HG02610 (cell line): ENCODE results near the gene POLR1B.
A peak's percentile ranks its signal among the peaks of the same experiment; 100 is the strongest.
"Not testable (repeated sequence)": the region's sequence is repeated elsewhere in the genome, so short reads cannot be mapped to it uniquely, and the experiment has no call there.

ENCODE experiments used
- ATAC-seq: cut with Tn5 transposase; IDR thresholded peaks from one replicate; pipeline ENCODE4 v1.9.1; 2021; ENCODE audit warnings: mild to moderate bottlenecking, moderate library complexity; ENCODE audit not compliant: unreplicated experiment

POLR1B gene

GRCh38 chr2:112542123-112542983, at the start of gene POLR1B:
TSS of gene POLR1B (plus strand) at chr2:112542465. CDS start at chr2:112542495, 30 bp downstream.
- ATAC-seq = peak; percentile 79

GRCh38 chr2:112493048-112493447, 49.2 kb upstream of the POLR1B start:
- ATAC-seq = no peak

- no peak for ATAC-seq
Observed at GRCh38 chr2:112493858-112494648, 48.2 kb upstream of the POLR1B start.

- no peak for ATAC-seq
Observed at GRCh38 chr2:112494828-112495227, 47.4 kb upstream of the POLR1B start.

GRCh38 chr2:112495878-112496277, 46.4 kb upstream of the POLR1B start:
- ATAC-seq = not testable (repeated sequence)

GRCh38 chr2:112500850-112501484, 41.3 kb upstream of the POLR1B start:
- peak; percentile 72 for ATAC-seq

- not testable (repeated sequence) for ATAC-seq
Observed at GRCh38 chr2:112509239-112509998, 32.8 kb upstream of the POLR1B start.

GRCh38 chr2:112516801-112517200, 25.5 kb upstream of the POLR1B start:
- ATAC-seq = no peak

GRCh38 chr2:112518807-112519206, 23.5 kb upstream of the POLR1B start:
- no peak for ATAC-seq

- no peak for ATAC-seq
Observed at GRCh38 chr2:112519506-112519905, 22.8 kb upstream of the POLR1B start.

GRCh38 chr2:112520234-112520783, 22.0 kb upstream of the POLR1B start:
- no peak for ATAC-seq

- no peak for ATAC-seq
Observed at GRCh38 chr2:112523291-112523777, 18.9 kb upstream of the POLR1B start.

- ATAC-seq = not testable (repeated sequence)
Observed at GRCh38 chr2:112524276-112524675, 18.0 kb upstream of the POLR1B start.

GRCh38 chr2:112528541-112528940, 13.7 kb upstream of the POLR1B start:
- ATAC-seq = no peak

- no peak for ATAC-seq
Observed at GRCh38 chr2:112529757-112530156, 12.5 kb upstream of the POLR1B start.

GRCh38 chr2:112530728-112531127, 11.5 kb upstream of the POLR1B start:
- ATAC-seq = no peak

GRCh38 chr2:112534826-112535225, 7.4 kb upstream of the POLR1B start:
- no peak for ATAC-seq

- not testable (repeated sequence) for ATAC-seq
Observed at GRCh38 chr2:112536665-112537064, 5.6 kb upstream of the POLR1B start.

- ATAC-seq = no peak
Observed at GRCh38 chr2:112539306-112539705, 3.0 kb upstream of the POLR1B start.

GRCh38 chr2:112540906-112541305, 1.4 kb upstream of the POLR1B start:
- ATAC-seq = no peak
